Fibroblast of the aortic adventitia (primary cell): Measurements from ENCODE around the gene PCDHGA6. TPM values are rescaled to one million over a fixed set of nuclear protein-coding genes. Genes with fewer than 3 reads are reported as not detected.

Source experiments
- DNase-seq: peaks from one replicate; pipeline ENCODE4 v3.0.0-alpha.2; 2010; ENCODE audit warnings: low read depth
- H3K4me3 ChIP-seq: 2 replicates; pipeline ENCODE4 v1.5.1; 2011; ENCODE audit warnings: low read depth, mild to moderate bottlenecking, control low read depth, low read length, moderate library complexity
- total RNA-seq: library from RNA; depleted of rRNA; stranded (reverse); fragments of >200 nt; gene quantifications from 2 replicates; pipeline ENCODE4 v1.2.3, GENCODE V29; 2012; ENCODE audit warnings: low replicate concordance
- TF ChIP-seq, protein P1 (sequence below): IDR thresholded peaks from 2 replicates; pipeline ENCODE4 v1.5.1; 2011; ENCODE audit warnings: mild to moderate bottlenecking, low read length, control low read depth, inconsistent platforms; ENCODE audit not compliant: insufficient read depth

PCDHGA6 gene
- total RNA-seq, 1 donor = 7.4 TPM

DNA sequence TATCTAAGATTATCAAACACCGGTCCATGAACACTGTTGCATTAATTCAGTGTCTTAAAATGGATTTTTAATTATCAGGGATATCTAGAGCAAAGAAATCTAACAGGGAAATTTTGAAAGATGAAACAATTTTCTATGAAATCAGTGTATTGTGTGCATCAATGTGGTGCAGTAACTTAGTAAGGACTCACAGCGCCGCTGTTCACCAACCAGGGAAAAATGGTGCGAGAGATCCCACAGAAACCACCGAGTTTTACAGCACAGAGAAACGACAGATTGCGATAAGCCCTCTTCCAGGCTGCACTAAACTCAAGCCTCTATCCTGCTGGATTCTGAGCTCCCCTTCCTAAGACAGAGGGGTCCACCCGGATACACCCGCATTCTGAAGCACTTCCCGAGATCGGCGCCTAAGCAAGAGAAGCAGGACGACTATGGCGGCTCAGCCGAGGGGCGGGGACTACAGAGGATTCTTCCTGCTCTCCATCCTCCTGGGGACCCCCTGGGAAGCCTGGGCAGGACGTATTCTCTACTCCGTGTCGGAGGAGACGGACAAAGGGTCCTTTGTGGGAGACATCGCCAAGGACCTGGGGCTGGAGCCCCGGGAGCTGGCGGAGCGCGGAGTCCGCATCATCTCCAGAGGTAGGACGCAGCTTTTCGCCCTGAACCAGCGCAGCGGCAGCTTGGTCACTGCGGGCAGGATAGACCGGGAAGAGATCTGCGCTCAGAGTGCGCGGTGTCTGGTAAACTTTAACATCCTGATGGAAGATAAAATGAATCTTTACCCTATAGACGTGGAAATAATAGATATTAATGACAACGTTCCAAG, 9.0 kb downstream of the PCDHGA6 start, which contains the start of gene PCDHGA7:
TSS of gene PCDHGA7 (plus strand) at position 274 of the 826 bp plus-strand sequence. CDS start at position 432, 158 bp downstream.
- TF ChIP-seq, protein P1, sequence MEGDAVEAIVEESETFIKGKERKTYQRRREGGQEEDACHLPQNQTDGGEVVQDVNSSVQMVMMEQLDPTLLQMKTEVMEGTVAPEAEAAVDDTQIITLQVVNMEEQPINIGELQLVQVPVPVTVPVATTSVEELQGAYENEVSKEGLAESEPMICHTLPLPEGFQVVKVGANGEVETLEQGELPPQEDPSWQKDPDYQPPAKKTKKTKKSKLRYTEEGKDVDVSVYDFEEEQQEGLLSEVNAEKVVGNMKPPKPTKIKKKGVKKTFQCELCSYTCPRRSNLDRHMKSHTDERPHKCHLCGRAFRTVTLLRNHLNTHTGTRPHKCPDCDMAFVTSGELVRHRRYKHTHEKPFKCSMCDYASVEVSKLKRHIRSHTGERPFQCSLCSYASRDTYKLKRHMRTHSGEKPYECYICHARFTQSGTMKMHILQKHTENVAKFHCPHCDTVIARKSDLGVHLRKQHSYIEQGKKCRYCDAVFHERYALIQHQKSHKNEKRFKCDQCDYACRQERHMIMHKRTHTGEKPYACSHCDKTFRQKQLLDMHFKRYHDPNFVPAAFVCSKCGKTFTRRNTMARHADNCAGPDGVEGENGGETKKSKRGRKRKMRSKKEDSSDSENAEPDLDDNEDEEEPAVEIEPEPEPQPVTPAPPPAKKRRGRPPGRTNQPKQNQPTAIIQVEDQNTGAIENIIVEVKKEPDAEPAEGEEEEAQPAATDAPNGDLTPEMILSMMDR = peak; percentile 67
- peak; percentile 68 for DNase-seq
- H3K4me3 ChIP-seq = peak within 1 kb of the TSS; percentile 73

DNA sequence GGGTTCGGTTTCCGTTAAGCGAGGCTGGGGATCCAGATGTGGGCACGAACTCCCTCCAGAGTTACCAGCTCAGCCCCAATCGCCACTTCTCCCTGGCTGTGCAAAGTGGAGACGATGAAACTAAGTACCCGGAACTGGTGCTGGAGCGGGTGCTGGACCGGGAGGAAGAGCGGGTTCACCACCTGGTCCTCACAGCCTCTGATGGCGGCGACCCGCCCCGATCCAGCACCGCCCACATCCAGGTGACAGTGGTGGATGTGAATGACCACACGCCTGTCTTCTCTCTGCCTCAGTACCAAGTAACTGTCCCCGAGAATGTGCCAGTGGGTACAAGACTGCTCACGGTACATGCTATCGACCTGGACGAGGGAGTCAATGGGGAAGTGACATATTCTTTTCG, 9.7 kb downstream of the PCDHGA6 start:
- TF ChIP-seq, protein P1 = no peak

DNA sequence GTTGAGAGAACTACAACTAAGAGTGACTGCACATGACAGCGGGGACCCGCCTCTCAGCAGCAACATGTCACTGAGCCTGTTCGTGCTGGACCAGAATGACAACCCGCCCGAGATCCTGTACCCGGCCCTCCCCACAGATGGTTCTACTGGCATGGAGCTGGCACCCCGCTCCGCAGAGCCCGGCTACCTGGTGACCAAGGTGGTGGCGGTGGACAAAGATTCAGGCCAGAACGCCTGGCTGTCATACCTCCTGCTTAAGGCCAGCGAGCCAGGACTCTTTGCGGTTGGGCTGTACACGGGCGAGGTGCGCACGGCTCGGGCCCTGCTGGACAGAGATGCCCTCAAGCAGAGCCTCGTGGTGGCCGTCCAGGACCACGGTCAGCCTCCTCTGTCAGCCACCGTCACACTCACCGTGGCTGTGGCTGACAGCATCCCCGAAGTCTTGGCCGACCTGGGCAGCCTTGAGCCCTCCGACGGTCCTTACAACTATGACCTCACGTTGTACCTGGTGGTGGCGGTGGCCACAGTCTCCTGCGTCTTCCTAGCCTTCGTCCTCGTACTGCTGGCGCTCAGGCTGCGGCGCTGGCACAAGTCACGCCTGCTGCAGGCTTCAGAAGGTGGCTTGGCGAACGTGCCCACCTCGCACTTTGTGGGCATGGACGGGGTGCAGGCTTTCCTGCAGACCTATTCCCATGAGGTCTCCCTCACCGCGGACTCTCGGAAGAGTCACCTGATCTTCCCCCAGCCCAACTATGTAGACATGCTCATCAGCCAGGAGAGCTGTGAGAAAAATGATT, 11.0 kb downstream of the PCDHGA6 start:
- TF ChIP-seq, protein P1 = no peak
- DNase-seq = no peak
- no peak overlapping the region for H3K4me3 ChIP-seq

More for the DNA sequence above, 9.7 kb downstream of the PCDHGA6 start:
- no peak for DNase-seq
- peak overlapping the region; percentile 73 for H3K4me3 ChIP-seq

DNA sequence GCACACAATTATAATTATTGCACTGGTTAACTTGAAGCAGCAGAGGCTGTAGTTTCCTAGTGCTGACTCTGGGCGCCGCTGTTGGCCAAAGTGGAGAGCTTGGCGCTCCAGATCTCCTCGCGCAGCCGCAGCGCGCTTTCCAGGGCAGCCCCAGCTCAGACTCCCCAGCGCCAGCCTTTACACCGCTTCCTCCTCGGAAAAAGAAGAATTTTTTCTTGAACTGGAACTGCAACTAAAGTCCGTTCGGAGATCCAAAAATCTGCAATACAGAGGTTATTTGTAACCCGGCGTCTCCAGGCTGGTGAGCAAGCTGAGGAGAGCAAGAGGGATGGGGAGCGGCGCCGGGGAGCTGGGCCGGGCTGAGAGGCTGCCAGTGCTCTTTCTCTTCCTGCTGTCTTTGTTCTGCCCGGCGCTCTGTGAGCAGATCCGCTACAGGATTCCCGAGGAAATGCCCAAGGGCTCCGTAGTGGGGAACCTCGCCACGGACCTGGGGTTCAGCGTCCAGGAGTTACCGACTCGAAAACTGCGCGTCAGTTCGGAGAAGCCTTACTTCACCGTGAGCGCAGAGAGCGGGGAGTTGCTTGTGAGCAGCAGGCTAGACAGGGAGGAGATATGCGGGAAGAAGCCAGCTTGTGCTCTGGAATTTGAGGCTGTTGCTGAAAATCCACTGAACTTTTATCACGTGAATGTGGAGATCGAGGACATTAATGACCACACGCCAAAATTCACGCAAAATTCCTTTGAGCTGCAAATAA, 14.0 kb downstream of the PCDHGA6 start, which contains the start of gene PCDHGB4:
TSS of gene PCDHGB4 (plus strand) at position 142 of the 755 bp plus-strand sequence. CDS start at position 329, 187 bp downstream.
- H3K4me3 ChIP-seq = peak within 1 kb of the TSS; percentile 60
- peak; percentile 66 for DNase-seq

DNA sequence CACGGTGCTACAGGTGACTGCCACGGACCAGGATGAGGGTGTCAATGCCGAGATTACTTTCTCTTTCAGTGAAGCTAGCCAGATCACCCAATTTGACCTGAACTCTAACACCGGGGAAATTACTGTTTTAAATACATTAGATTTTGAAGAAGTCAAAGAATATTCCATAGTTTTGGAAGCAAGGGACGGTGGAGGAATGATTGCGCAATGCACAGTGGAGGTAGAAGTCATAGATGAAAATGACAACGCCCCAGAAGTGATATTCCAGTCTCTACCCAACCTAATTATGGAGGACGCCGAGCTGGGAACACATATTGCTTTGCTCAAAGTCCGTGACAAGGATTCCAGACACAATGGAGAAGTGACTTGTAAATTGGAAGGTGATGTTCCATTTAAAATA, 15.0 kb downstream of the PCDHGA6 start:
- H3K4me3 ChIP-seq = no peak overlapping the region
- no peak for DNase-seq
- TF ChIP-seq, protein P1 = no peak

More for the DNA sequence above, 14.0 kb downstream of the PCDHGA6 start, which contains the start of gene PCDHGB4:
- TF ChIP-seq, protein P1 = peak; percentile 72
